ENCODE data around the gene MRPL38. TPM values are rescaled to one million over a fixed set of nuclear protein-coding genes. Genes with fewer than 3 reads are reported as not detected.

The MRPL38 gene
- polyA plus RNA-seq, 2 of the 4 experiments (the other 2 are of a cell fraction) = 53.5 to 102 TPM

- no peak; the same call in 1 of the 2 replicates for TF ChIP-seq MAX (IDR thresholded peaks at IDR 0.05)
- TF ChIP-seq BHLHE40 (IDR thresholded peaks at IDR 0.05; ENCODE audit: low read depth, low read length) = no peak
- TF ChIP-seq REST (IDR thresholded peaks at IDR 0.05) = no peak
- no peak for TF ChIP-seq HOXA7 (CRISPR knock-in tag; IDR thresholded peaks at IDR 0.05)
- TF ChIP-seq GATA3 (IDR thresholded peaks at IDR 0.05; ENCODE audit: borderline replicate concordance) = no peak
- no peak for TF ChIP-seq CHD2 (IDR thresholded peaks at IDR 0.05; ENCODE audit: low read length, partially characterized antibody)
- no peak for TF ChIP-seq MAFK (IDR thresholded peaks at IDR 0.05; ENCODE audit: partially characterized antibody)
- no peak for TF ChIP-seq ELK1 (IDR thresholded peaks at IDR 0.05; ENCODE audit: low read depth, low read length)
Observed at GRCh38 chr17:75856062-75856756, 48.5 kb downstream of the MRPL38 start (continued).

GRCh38 chr17:75855310-75856061 is 49.2 kb downstream of the MRPL38 start, which contains the start of gene WBP2:
WBP2 (minus strand) TSS chr17:75855335; CDS start chr17:75855297, 38 bp downstream.
- POLR2A ChIA-PET = interaction anchor here (0.6 to 2.8 kb wide), 27 partner anchors 9 to 1111 kb away, joined by 3 to 68 read pairs (median 4); partner anchors contain the start of genes EXOC7, GALK1, MRPL58 and TRIM47
- Histone ChIP-seq H3K4me1 (peaks cover 19% of the 10 kb centered on the region), H3K4me3 (peak within 1 kb of the TSS; percentile 58), H3K4me2 (peak within 1 kb of the TSS; percentile 91), H3K27ac (peak within 1 kb of the TSS; percentile 83 to 91), H3K9me3 (no peaks in the 10 kb centered on the region)
- peak; percentile 100 for DNase-seq (ENCODE audit: low read depth in 1 of 2, low spot score in 1 of 2)
- under 1% methylated on average over 51 of the region's 58 CpGs for WGBS (ENCODE audit: missing lambda C conversion rate)
- peak; percentile 96 for FAIRE-seq
- TF ChIP-seq RFX5 (IDR thresholded peaks at IDR 0.05) (peak; percentile 65), PHF8 (IDR thresholded peaks at IDR 0.05; ENCODE audit: borderline replicate concordance, low read depth) (peak; percentile 85), USF2 (IDR thresholded peaks at IDR 0.05) (peak; percentile 99), POLR2A (IDR thresholded peaks at IDR 0.05; ENCODE audit: low read length) (peak; percentile 95), BCL3 (IDR thresholded peaks at IDR 0.05) (peak; percentile 93; the same call in 2 of the 3 replicates), CEBPB (IDR thresholded peaks at IDR 0.05) (peak in 1 of 2 experiments; percentile 65; a peak in 2 of 4 replicates), SREBF2 (IDR thresholded peaks at IDR 0.05) (no peak; the same call in 1 of the 2 replicates), MAX (IDR thresholded peaks at IDR 0.05) (peak; percentile 39; the same call in 1 of the 2 replicates), ZFP36 (IDR thresholded peaks at IDR 0.05; ENCODE audit: borderline replicate concordance, partially characterized antibody) (no peak), NR3C1 (IDR thresholded peaks at IDR 0.05) (no peak), E2F6 (IDR thresholded peaks at IDR 0.05; ENCODE audit: borderline replicate concordance, low read depth) (no peak), KDM5A (IDR thresholded peaks at IDR 0.05) (peak; percentile 91), GATA3 (IDR thresholded peaks at IDR 0.05; ENCODE audit: borderline replicate concordance) (0 out of 2 replicates have a peak, but pooled peaks have one; percentile 10), ZSCAN20 (CRISPR knock-in tag; IDR thresholded peaks at IDR 0.05) (no peak), MYC (IDR thresholded peaks at IDR 0.05; ENCODE audit: borderline replicate concordance, low read length) (peak; percentile 24; the same call in 1 of the 2 replicates), JUN (IDR thresholded peaks at IDR 0.05) (peak in 1 of 2 experiments; percentile 74; a peak in 3 of 5 replicates), CTCF (IDR thresholded peaks at IDR 0.05) (peak; percentile 63; the same call in 2 of the 3 replicates), SMC3 (IDR thresholded peaks at IDR 0.05) (peak; percentile 53; the same call in 2 of the 3 replicates)
- peak; percentile 90 to 95 for ATAC-seq
- CTCF ChIA-PET = interaction anchor here (0.6 to 37.0 kb wide), 21 partner anchors 10 to 409 kb away, joined by 3 to 691 read pairs (median 5); partner anchors contain the start of genes GALK1, TRIM47, TRIM65 and UNC13D

Data from A549 (cell line).